GM18867 (cell line): ENCODE measurements around the gene RP9.

Experiments
- ATAC-seq: cut with Tn5 transposase; IDR thresholded peaks from one replicate; pipeline ENCODE4 v1.9.1; 2021; ENCODE audit warnings: mild to moderate bottlenecking, moderate library complexity; ENCODE audit not compliant: unreplicated experiment

The RP9 gene

DNA sequence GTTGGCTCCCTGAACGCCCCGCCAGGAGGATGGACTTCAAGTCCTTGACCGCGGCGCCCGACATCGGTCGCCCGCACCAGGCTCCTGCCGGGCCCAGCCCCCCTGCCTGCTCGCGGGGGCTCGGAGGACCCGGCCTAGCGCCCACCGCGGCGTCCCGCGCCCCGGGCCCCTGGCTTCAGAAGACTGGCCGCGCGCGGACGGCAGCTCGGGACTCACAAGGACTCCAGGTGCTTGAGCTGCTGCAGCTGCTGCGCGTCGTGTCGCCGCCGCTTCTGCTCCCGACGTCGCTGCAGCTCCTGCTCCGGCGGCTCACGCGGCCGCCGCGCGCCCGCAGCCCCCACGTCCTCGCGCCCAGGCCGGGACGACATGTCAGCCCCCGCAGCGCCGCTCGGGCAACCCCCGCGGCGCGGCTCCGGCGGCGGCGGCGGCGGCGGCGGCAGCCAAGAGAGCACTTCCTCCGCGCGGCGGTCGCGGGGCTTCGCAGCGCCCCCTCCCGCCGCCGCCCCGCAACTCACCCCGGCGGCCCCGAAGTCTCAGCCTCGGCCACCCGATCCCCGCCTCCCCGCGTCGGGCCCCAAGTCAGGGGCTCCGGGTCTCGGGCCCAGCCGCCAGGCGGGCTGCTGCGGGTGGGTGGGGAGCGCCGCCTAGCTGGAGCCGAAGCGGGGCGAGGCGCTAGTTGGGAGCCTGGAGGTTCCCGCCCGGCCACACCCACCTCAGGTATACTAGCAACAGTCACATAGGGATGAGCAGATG, at the start of gene RP9:
TSS of gene RP9 (minus strand) at position 400 of the 753 bp plus-strand sequence. CDS start at position 368, 32 bp downstream.
- peak; percentile 91 for ATAC-seq

- no peak for ATAC-seq
Measured at GRCh38 chr7:33157781-33158180, 48.6 kb upstream of the RP9 start.

DNA sequence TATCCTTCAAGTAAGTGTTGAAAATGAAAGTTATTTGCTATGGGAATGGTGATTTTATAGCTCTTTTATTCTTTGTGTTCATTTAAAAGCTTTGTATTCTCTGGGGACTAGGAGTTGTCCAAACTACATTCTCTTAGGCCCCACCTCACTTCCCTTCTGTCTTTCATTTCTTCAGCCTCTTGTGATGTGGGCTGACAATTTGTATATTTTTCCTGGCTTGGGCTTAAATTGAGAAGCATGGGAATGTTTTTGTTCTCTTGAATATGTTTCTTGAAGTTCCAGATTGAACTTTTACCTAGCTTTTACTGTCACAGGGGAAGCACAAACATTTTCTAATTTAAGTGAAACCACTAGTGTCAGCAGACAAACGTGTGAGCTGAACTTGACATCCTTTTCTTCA, 48.1 kb upstream of the RP9 start:
- no peak for ATAC-seq

DNA sequence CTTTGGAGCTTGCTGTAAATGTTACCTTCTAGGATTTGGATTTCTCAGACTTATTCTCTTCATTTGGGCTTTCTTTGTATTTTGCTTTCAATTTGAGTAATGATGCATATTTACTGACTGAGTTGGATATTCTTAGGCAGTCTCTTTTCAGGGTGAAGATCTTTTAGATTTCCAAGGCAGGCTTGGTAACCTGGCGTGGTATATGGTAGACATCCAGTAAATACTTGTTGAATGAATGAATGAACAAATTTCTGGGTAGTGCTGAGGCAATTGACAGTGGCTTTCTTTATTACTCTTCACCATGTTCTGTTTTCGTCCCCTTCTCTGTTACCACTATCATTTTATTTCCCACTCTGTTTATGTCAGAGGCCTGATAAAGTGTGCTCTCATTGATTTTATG, 47.2 kb upstream of the RP9 start:
- ATAC-seq = no peak

DNA sequence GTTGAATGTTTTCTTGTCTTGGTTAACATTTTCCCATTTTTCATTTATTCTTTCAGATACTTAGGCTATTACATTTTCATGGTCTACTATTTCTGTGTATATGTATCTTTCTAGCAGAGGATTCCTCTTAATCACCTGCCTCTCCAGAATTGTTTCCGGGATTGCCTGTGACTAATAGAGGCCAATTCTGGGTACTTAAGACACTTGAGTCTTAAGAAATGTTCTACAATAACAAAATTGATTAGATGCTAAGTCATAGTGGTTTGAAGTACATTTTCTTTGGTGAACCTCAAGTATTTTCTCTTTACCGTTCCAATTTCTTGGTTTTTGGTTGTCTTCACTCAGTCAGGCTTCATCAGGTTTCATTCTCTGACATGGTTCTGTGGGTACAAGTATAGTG, 46.6 kb upstream of the RP9 start:
- ATAC-seq = no peak

DNA sequence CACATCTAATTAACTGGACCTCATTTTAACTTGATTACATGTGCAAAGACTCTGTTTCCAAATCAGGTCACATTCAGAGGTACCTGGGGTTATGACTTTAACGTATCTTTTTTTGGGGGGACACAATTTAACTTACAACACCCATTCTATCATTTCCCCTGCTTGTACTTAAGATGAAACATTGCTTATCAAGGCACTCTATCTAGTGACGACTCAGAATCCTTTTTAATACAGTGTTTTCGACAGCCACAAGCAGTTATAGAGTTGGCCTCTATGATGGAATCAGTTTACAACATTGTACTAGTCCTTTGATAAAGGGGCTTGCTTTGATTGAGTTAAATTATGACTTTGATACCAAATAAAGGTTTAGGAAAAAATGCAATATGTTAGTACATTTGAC, 42.9 kb upstream of the RP9 start:
- ATAC-seq = no peak

DNA sequence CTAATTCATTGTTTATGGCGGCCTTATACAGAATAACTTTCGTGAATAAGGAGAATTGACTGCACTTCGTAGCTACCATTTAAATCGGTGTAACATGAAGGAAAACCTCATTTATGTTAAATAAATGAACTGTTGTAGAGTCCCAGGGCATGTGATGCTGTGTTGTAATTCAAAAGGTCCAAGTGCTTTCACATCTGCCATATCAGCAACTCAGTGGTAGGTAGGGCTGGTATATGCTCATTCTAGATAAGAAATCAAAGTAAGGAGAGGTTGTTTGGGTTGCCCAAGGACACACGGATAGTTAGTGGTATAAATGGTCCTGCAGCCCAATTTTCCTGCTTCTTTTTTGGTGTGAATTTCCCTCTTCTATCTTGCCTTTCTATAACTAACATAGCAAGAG, 36.0 kb upstream of the RP9 start:
- ATAC-seq = no peak

DNA sequence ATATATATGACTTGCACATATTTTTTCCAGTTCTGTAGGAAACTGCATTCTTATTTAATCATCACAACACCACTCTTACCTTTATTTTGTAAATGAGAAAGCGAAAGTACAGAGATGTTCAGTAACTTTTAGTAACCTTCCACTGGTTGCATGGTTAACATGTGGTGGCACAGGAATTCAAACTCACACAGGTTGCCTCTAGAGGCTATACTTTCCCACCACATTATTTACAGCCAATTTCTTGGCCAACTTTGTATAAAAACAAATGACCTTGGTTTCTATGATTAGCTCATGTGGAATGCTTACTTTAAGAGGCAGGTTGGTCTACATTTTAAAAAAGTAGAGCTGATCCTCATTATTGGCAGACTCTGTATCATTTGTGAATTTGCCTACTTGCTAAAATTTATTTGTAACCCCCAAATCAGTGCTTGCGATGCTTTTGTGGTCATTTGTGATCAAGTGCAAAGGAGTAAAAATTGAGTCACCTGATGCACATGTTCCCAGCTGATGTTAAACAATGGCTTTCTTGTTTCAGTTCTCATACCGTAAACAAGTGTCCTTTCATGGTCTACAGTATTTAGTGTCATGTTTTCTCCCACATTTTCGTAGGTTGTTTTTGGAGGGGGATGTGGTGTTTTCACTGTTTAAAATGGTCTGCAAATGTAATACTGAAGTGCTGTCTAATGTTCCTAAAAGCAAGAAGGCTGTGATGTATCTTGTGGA, 35.0 kb upstream of the RP9 start:
- ATAC-seq = peak; percentile 72

DNA sequence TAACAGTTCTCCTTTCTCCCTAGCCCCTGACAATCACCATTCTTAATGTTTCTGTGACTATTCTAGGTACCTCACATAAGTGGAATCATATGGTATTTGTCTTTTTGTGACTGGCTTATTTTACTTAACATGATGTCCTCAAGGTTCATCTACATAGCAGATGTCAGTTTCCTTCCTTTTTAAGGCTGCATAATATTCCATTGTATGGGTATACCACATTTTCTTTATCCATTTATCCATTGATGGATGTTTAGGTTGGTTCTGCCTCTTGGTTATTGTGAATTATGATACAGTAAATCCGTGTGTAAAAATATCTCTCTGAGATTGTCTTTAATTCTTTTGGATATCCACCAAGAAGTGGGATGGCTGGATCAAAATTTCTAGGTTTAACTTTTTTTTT, 33.4 kb upstream of the RP9 start:
- no peak for ATAC-seq

DNA sequence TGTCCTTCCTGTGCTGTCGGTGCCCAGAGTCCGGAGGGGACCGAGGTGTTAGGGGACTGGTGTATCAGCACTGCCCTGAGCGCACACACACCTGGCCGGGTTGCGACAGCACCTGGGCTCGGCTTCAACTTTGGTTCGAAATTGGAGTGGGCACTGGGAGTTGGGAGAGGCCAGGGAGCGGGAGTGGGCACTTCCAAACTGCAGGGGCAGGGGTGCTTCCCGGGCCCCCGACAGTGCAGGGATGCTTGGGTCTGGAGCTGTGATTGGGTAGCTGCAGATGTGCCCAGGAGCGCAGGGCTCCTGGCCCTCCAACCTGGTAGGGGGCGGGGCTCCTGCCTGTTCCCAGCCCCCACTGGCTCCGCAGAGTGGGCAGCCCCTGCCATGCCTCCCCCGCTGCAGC, 27.9 kb upstream of the RP9 start:
- no peak for ATAC-seq

DNA sequence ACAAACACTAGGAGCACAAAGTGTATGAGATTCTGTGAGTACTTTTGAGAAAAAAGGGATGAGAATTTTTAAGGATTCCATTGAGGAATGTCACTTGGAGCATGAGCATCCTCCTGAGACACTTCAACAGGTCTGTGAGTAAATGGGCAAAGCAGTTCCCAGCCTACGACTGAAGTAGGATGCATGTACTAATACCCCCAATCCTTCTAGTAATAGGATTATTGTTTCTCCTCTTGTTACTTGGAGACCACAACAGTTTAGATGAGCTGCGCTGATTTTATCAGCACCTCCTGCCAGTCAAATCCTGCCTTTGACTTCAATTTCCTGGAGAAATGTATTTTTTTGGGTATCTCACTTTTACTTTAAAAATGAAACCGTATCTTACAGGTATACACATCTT, 21.0 kb upstream of the RP9 start:
- ATAC-seq = no peak

GRCh38 chr7:33129806-33130153, 20.6 kb upstream of the RP9 start:
- ATAC-seq = no peak

DNA sequence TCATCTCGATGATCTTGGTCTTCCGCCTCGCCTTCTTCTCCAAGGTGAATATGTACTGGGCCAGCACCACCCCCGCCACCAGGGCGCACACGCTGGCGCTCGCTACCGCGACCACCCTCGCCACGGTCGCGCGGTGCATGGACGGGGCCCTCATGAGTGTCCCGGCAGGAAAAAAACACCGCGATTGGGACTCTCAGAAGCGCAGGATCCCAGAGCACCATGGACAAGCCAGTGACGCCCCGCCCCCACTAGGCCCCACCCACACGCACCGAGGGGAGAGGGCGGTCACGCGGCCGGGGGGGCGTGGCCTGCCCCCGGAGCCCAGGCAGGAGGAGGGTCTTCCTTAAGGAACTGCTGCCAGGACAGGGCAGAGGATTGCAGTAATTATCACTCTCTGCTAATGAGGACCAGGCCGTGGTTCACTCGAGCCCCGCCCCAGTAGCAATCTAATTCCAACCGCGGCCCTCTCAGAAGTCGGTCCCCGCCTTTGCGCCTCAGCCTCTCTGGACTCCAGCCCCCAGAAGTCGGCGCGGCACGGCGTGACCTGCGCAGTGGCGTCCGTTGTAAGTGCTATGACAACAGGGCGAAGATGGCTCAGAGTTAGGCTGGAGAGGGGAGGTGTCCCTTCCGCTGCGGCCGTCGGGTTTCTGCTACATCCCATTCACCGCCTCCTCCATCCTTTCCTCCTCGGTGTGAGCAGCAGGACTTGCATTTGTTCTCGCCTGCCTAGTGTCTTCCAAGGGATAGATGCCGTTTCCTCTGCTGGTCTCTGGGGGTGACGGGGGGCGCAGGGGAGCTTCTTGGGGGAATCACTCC, 20.0 kb upstream of the RP9 start, which contains the start of gene BBS9:
TSS of gene BBS9 (plus strand) at position 575 of the 816 bp plus-strand sequence. CDS start 16,689 bp downstream, outside the sequence.
- peak; percentile 99 for ATAC-seq

GRCh38 chr7:33128631-33128989, 19.4 kb upstream of the RP9 start:
- ATAC-seq = no peak

GRCh38 chr7:33127085-33127484, 17.9 kb upstream of the RP9 start:
- ATAC-seq = no peak

- ATAC-seq = no peak
Measured at GRCh38 chr7:33118383-33118782, 9.2 kb upstream of the RP9 start.

DNA sequence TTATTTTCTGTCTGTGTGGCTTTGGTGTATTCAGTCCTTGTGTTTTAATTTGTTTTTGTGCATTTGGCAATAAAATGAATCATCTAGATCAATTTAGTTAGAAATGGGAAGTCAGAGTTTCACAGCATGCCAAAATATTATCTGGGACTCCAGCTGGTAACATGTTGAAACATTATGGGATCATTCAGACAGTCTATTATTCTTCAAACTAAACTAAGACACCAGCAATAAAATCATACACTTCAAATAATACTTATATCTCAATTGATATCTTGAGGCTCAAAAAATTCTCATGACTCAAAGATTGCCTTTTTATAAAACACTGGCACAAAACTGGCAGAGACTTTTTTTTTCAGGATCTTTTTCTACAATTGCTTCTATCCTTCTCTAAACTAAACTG, 5.8 kb upstream of the RP9 start:
- no peak for ATAC-seq

- ATAC-seq = no peak
Measured at GRCh38 chr7:33111614-33112013, 2.4 kb upstream of the RP9 start.

DNA sequence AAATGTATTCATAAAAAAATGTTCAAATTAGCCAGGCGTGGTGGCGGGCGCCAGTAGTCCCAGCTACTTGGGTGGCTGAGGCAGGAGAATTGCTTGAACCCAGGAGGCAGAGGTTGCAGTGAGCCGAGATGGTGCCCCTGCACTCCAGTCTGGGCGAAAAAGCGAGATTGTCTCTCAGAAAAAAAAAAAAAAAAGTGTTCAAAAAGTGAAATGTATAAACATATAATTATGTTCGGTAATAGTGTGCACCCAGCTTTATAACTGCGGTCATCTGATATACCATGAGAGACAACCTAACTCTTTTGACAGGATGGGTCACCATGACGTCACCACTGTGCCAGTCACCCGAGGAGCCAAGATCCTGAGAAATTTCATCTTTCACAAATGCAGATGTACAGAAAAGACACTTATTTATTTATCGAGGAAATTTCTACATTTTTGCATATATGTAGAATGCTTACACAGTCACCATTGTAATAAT, 594 bp upstream of the RP9 start:
- ATAC-seq = no peak

DNA sequence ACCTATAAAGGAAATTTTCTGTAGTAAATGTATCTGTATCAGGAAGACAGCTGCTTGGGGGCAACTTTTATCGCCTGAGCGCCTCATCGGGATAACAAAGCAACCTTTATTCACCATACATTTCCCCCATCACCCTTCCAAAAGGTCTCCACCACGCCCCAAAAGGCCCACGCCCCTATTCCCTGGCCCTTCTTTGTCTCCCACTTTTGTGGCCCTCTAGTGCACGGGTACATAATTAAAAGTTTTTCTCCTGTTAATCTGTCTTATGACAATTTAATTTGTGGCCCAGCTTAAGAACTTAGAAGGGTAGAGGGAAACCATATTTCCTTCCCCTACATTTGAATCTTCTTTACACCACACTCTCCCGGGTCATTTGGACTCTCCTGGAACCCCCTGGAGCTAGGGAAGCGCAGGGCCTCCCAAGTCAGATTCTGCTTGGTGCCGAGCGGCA, 625 bp downstream of the RP9 start:
- peak; percentile 11 for ATAC-seq
